ENCODE measurements around the gene PDGFC. TPM values are rescaled to one million over a fixed set of nuclear protein-coding genes. Genes with fewer than 3 reads are reported as not detected.

PDGFC gene
- total and polyA plus RNA-seq, 2 experiments from 2014 or later: 35.5 to 63.3 TPM

GRCh38 chr4:156948133-156948532, 23.5 kb downstream of the PDGFC start:
- Histone ChIP-seq H3K4me1 (ENCODE audit: insufficient read depth) (peaks cover 52% of the 10 kb centered on the region), H3K27me3 (no peaks in the 10 kb centered on the region), H3K79me2 (peaks cover 94% of the 10 kb centered on the region), H2AFZ (no peak overlapping the region), H3K4me2 (peak overlapping the region; percentile 46), H3K9me2 (replicated peaks; ENCODE audit: insufficient read depth) (no peaks in the 10 kb centered on the region), H3K27ac (no peak overlapping the region), H4K20me1 (ENCODE audit: insufficient read depth, poor library complexity, severe bottlenecking) (no peaks in the 10 kb centered on the region), H3K4me3 (no peak overlapping the region), H3K9me3 (ENCODE audit: low read depth) (no peaks in the 10 kb centered on the region), H3K36me3 (replicated peaks; ENCODE audit: insufficient read depth, low read depth) (no peaks in the 10 kb centered on the region)
- TF ChIP-seq EZH2 (IDR thresholded peaks at IDR 0.05; ENCODE audit: borderline replicate concordance): no peak
- no peak for TF ChIP-seq EZH2phosphoT487 (IDR thresholded peaks at IDR 0.05; ENCODE audit: low read depth, severe bottlenecking, unreplicated experiment)
- TF ChIP-seq CTCF (IDR thresholded peaks at IDR 0.05; ENCODE audit: poor library complexity): no peak
- DNase-seq (ENCODE audit: low spot score): no peak
- 72% methylated on average over 6 of the region's 6 CpGs for WGBS (ENCODE audit: low lambda C conversion rate, missing lambda C conversion rate)

GRCh38 chr4:156946516-156947424, 24.8 kb downstream of the PDGFC start:
- Histone ChIP-seq H4K20me1 (ENCODE audit: insufficient read depth, poor library complexity, severe bottlenecking) (no peaks in the 10 kb centered on the region), H3K27me3 (no peaks in the 10 kb centered on the region), H3K79me2 (peaks cover 89% of the 10 kb centered on the region), H3K4me1 (ENCODE audit: insufficient read depth) (peaks cover 62% of the 10 kb centered on the region), H3K4me2 (peak overlapping the region; percentile 40), H3K4me3 (no peak overlapping the region), H3K9me3 (ENCODE audit: low read depth) (no peaks in the 10 kb centered on the region), H3K27ac (peak overlapping the region; percentile 71), H3K9me2 (replicated peaks; ENCODE audit: insufficient read depth) (no peaks in the 10 kb centered on the region), H3K36me3 (replicated peaks; ENCODE audit: insufficient read depth, low read depth) (no peaks in the 10 kb centered on the region), H2AFZ (no peak overlapping the region)
- no peak for TF ChIP-seq CTCF (IDR thresholded peaks at IDR 0.05; ENCODE audit: poor library complexity)
- WGBS (ENCODE audit: low lambda C conversion rate, missing lambda C conversion rate): 47% methylated on average over 5 of the region's 5 CpGs
- peak; percentile 53 for DNase-seq (ENCODE audit: low spot score)

GRCh38 chr4:156945532-156945931, 26.1 kb downstream of the PDGFC start:
- Histone ChIP-seq H3K4me1 (ENCODE audit: insufficient read depth) (peaks cover 59% of the 10 kb centered on the region), H3K4me3 (no peak overlapping the region), H3K27me3 (no peaks in the 10 kb centered on the region), H3K9me2 (replicated peaks; ENCODE audit: insufficient read depth) (no peaks in the 10 kb centered on the region), H3K27ac (peak overlapping the region; percentile 71), H3K36me3 (replicated peaks; ENCODE audit: insufficient read depth, low read depth) (no peaks in the 10 kb centered on the region), H4K20me1 (ENCODE audit: insufficient read depth, poor library complexity, severe bottlenecking) (no peaks in the 10 kb centered on the region), H2AFZ (no peak overlapping the region), H3K79me2 (peaks cover 89% of the 10 kb centered on the region), H3K4me2 (peak overlapping the region; percentile 8), H3K9me3 (ENCODE audit: low read depth) (no peaks in the 10 kb centered on the region)
- 83% methylated on average over 3 of the region's 3 CpGs for WGBS (ENCODE audit: low lambda C conversion rate, missing lambda C conversion rate)
- no peak for TF ChIP-seq EZH2phosphoT487 (IDR thresholded peaks at IDR 0.05; ENCODE audit: low read depth, severe bottlenecking, unreplicated experiment)
- no peak for TF ChIP-seq EZH2 (IDR thresholded peaks at IDR 0.05; ENCODE audit: borderline replicate concordance)
- no peak for TF ChIP-seq CTCF (IDR thresholded peaks at IDR 0.05; ENCODE audit: poor library complexity)
- DNase-seq (ENCODE audit: low spot score): no peak

Data from hepatocyte (in vitro differentiated cells).